ENCODE measurements around the gene PCED1B. TPM values are rescaled to one million over a fixed set of nuclear protein-coding genes. Genes with fewer than 3 reads are reported as not detected.

Gene PCED1B
- total RNA-seq, 1 donor from 2014 or later, result 0.91 TPM

DNA sequence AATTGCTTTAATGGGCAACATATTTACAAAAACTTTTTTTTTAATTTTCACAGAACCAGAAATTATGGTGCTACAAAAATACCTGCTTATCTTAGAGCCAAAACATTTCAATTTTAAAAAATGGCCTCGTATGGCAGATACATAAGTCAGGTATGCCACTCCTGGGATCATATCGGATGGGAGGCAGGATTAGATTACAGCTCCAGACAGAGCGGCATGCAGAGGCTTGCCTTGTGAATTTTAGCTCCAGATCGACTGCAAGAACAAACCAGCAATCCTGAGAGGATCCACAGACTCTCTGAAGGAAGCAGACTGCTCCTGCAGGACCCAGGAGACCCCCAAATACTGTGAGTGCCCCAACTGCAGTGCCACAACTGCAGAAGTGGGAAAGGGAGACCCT lies 169.7 kb downstream of the PCED1B start:
- Mint-ChIP-seq H3K27ac (no peak overlapping the region), H3K36me3 (ENCODE audit: insufficient read depth) (peaks cover 2% of the 10 kb centered on the region), H3K4me1 (ENCODE audit: low read depth) (peaks cover 3% of the 10 kb centered on the region), H3K4me3 (ENCODE audit: low read depth) (no peak overlapping the region), H3K9me3 (ENCODE audit: low read depth) (peaks cover 19% of the 10 kb centered on the region), H3K27me3 (no peaks in the 10 kb centered on the region)
- no peak for DNase-seq (ENCODE audit: low spot score, unreplicated experiment)
- TF ChIP-seq, protein P1, sequence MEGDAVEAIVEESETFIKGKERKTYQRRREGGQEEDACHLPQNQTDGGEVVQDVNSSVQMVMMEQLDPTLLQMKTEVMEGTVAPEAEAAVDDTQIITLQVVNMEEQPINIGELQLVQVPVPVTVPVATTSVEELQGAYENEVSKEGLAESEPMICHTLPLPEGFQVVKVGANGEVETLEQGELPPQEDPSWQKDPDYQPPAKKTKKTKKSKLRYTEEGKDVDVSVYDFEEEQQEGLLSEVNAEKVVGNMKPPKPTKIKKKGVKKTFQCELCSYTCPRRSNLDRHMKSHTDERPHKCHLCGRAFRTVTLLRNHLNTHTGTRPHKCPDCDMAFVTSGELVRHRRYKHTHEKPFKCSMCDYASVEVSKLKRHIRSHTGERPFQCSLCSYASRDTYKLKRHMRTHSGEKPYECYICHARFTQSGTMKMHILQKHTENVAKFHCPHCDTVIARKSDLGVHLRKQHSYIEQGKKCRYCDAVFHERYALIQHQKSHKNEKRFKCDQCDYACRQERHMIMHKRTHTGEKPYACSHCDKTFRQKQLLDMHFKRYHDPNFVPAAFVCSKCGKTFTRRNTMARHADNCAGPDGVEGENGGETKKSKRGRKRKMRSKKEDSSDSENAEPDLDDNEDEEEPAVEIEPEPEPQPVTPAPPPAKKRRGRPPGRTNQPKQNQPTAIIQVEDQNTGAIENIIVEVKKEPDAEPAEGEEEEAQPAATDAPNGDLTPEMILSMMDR (IDR thresholded peaks at IDR 0.05; ENCODE audit: unreplicated experiment), result no peak

DNA sequence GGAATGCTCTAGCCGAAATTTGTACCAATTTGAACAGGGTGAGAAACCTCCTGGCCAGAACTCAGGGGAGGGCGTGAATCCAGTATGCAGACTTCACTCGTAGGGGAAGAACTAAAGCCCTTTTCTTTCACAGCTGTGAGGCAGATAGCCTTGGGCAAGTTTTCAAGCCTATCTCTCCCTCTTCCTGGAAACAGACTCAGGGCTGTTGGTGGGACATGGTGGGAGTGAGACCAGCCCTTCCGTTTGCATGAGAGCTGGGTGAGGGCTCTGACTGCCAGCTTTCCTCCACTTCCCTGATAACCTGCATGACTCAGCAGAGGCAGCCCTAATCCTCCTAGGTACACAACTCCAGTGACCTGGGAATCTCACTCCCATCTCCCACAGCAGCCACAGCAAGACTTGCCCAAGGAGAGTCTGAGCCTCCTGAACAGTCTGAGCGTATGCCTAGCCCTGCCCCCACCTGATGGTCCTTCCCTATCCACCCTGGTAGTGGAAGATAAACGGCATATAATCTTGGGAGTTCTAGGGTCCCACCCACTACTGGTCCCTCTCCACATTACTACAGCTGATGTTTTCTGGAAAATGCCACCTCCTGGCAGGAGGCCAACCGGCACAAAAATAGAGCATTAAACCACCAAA lies 170.4 kb downstream of the PCED1B start:
- TF ChIP-seq, protein P1 (IDR thresholded peaks at IDR 0.05; ENCODE audit: unreplicated experiment), result no peak
- H3K4me1 Mint-ChIP-seq (ENCODE audit: low read depth), result peaks cover 3% of the 10 kb centered on the region
- peaks cover 19% of the 10 kb centered on the region for H3K9me3 Mint-ChIP-seq (ENCODE audit: low read depth)
- H3K27ac Mint-ChIP-seq, result no peak overlapping the region
- no peaks in the 10 kb centered on the region for H3K27me3 Mint-ChIP-seq
- H3K36me3 Mint-ChIP-seq (ENCODE audit: insufficient read depth), result peaks cover 2% of the 10 kb centered on the region
- no peak for DNase-seq (ENCODE audit: low spot score, unreplicated experiment)
- no peak overlapping the region for H3K4me3 Mint-ChIP-seq (ENCODE audit: low read depth)

DNA sequence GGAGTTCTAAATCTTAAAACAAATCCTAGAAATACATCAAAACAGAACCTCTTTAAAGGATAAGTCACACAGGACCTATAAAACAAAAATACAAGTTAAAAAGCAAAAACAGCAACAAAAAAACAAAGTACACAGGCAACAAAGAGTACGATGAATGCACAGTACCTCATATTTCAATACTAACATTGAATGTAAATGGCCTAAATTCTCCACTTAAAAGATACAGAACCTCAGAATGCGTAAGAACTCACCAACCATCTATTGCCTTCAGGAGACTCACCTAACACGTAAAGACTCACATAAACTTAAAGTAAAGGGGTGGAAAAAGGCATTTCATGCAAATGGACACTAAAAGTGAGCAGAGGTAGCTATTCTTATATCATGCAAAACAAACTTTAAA lies 172.5 kb downstream of the PCED1B start:
- H3K36me3 Mint-ChIP-seq (ENCODE audit: insufficient read depth), result peaks cover 2% of the 10 kb centered on the region
- H3K27ac Mint-ChIP-seq, result no peak overlapping the region
- peaks cover 24% of the 10 kb centered on the region for H3K9me3 Mint-ChIP-seq (ENCODE audit: low read depth)
- DNase-seq (ENCODE audit: low spot score, unreplicated experiment), result no peak
- peaks cover 3% of the 10 kb centered on the region for H3K4me1 Mint-ChIP-seq (ENCODE audit: low read depth)
- TF ChIP-seq, protein P1 (IDR thresholded peaks at IDR 0.05; ENCODE audit: unreplicated experiment), result no peak
- H3K27me3 Mint-ChIP-seq, result no peaks in the 10 kb centered on the region
- H3K4me3 Mint-ChIP-seq (ENCODE audit: low read depth), result no peak overlapping the region

DNA sequence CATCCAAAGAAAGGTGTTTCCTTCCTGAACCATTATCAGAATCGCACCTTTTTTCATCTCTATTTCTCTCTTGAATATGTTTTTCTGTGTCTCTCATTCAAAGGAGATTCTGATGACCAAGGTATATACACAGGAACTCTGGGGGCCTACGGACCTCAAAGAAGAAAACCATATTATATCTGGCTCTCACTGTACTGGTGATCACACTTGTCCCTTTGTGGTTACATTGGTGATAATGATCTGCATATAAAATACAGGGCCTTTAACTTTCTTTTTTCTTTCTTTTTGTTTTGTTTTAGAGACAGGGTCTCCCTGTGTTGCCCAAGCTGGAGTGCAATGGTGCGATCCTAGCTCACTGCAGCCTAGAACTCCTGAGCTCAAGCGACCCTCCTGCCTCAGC lies 185.5 kb downstream of the PCED1B start:
- TF ChIP-seq, protein P1 (IDR thresholded peaks at IDR 0.05; ENCODE audit: unreplicated experiment), result no peak
- no peak overlapping the region for H3K4me3 Mint-ChIP-seq (ENCODE audit: low read depth)
- no peak for DNase-seq (ENCODE audit: low spot score, unreplicated experiment)
- no peaks in the 10 kb centered on the region for H3K27me3 Mint-ChIP-seq
- peaks cover 2% of the 10 kb centered on the region for H3K36me3 Mint-ChIP-seq (ENCODE audit: insufficient read depth)
- peaks cover 2% of the 10 kb centered on the region for H3K4me1 Mint-ChIP-seq (ENCODE audit: low read depth)
- peaks cover 8% of the 10 kb centered on the region for H3K9me3 Mint-ChIP-seq (ENCODE audit: low read depth)
- H3K27ac Mint-ChIP-seq, result no peak overlapping the region

DNA sequence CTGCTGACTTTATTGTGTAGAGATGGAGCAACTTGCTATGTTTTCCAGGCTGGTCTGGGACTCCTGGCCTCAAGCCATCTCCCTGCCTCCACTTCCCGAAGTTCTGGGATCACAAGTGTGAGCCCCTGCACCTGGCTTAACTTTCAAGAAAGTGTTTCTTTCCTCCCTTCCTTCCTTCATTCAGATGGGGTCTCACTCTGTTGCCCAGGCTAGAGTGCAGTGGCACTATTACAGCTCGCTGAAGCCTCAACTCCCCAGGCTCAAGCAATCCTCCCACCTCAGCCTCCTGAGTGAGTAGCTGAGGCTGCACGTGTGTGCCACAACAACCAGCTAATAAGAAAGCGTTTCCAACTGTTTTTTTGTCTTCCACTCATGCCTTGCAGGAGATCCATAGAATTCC lies 186.0 kb downstream of the PCED1B start:
- no peak for DNase-seq (ENCODE audit: low spot score, unreplicated experiment)
- TF ChIP-seq, protein P1 (IDR thresholded peaks at IDR 0.05; ENCODE audit: unreplicated experiment), result no peak
- peaks cover 2% of the 10 kb centered on the region for H3K36me3 Mint-ChIP-seq (ENCODE audit: insufficient read depth)
- H3K4me1 Mint-ChIP-seq (ENCODE audit: low read depth), result peaks cover 2% of the 10 kb centered on the region
- H3K27ac Mint-ChIP-seq, result no peak overlapping the region
- peaks cover 8% of the 10 kb centered on the region for H3K9me3 Mint-ChIP-seq (ENCODE audit: low read depth)
- H3K4me3 Mint-ChIP-seq (ENCODE audit: low read depth), result no peak overlapping the region
- no peaks in the 10 kb centered on the region for H3K27me3 Mint-ChIP-seq
